ENCODE results near the gene TPCN2.

The TPCN2 gene

DNA sequence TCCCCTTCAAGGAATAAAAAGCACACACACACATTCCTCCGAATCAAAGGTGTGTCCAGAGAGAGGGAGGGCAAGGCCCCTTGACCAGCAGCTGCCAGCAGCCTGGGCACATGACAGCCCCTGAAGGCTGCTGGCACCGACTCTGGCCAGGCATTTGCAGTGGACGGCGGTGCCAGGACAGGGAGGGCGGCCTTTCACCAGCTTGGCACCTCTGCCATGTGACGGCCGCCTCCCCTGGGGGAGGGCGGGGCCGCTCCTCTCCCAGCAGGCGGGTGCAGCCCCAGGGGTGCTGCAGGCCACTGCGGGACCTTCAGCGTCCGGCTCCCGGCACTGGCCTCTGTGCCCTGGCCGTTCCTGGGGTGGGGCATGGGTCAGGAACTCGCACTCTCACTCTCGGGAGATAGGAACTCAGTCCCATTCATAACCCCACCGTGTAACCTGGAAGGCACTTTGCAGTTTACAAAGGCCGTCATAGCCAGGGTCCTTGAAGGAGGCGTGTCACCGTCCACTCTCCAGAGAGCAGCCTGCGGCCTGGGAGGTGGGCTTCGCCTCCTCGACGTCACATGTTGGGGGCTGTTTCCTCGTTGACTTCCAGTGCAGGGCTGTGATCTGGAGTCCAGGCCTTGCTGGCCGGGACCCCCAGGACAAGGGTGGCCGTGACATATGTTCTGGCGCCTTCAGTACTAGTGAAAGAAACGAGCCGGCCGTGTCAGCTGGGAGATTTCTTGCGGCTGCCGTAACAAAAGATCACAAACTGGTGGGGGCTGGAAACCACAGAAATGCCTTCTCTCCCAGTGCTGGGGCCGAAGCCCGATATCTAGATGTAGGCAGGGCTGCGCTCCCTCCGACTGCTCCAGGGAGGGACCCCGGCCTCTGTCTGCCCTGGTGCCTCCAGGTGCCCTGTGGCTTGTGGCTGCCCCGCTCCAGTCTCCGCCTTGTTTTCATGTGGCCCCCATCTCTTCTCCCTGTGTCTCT, 67.1 kb downstream of the TPCN2 start:
- H4K20me1 ChIP-seq (ENCODE audit: low read depth, low read length): no peaks in the 10 kb centered on the region
- H3K27me3 ChIP-seq (ENCODE audit: low read length): no peaks in the 10 kb centered on the region
- H3K79me2 ChIP-seq (ENCODE audit: insufficient read depth, low read length): no peaks in the 10 kb centered on the region
- no peaks in the 10 kb centered on the region for H3F3A ChIP-seq (ENCODE audit: insufficient read depth)
- H3K4me2 ChIP-seq (ENCODE audit: low read depth, low read length, poor library complexity, severe bottlenecking): no peak overlapping the region
- no peak overlapping the region for H3K4me3 ChIP-seq (ENCODE audit: insufficient read depth, low read length, poor library complexity, severe bottlenecking)
- no peak overlapping the region for H3K27ac ChIP-seq (ENCODE audit: low read depth, low read length)
- H3K9me2 ChIP-seq (replicated peaks; ENCODE audit: insufficient read depth, low read length): no peaks in the 10 kb centered on the region
- no peak overlapping the region for H2AFZ ChIP-seq (ENCODE audit: low read depth, low read length, severe bottlenecking)
- no peaks in the 10 kb centered on the region for H3K9me3 ChIP-seq (ENCODE audit: insufficient read depth, low read length)
- TF ChIP-seq EZH2phosphoT487 (conservative IDR thresholded peaks at IDR 0.05; ENCODE audit: low read length): no peak
- TF ChIP-seq, protein P1, sequence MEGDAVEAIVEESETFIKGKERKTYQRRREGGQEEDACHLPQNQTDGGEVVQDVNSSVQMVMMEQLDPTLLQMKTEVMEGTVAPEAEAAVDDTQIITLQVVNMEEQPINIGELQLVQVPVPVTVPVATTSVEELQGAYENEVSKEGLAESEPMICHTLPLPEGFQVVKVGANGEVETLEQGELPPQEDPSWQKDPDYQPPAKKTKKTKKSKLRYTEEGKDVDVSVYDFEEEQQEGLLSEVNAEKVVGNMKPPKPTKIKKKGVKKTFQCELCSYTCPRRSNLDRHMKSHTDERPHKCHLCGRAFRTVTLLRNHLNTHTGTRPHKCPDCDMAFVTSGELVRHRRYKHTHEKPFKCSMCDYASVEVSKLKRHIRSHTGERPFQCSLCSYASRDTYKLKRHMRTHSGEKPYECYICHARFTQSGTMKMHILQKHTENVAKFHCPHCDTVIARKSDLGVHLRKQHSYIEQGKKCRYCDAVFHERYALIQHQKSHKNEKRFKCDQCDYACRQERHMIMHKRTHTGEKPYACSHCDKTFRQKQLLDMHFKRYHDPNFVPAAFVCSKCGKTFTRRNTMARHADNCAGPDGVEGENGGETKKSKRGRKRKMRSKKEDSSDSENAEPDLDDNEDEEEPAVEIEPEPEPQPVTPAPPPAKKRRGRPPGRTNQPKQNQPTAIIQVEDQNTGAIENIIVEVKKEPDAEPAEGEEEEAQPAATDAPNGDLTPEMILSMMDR (IDR thresholded peaks at IDR 0.05; ENCODE audit: insufficient read depth, low read length, poor library complexity, severe bottlenecking): no peak
- no peak overlapping the region for H3K9ac ChIP-seq (ENCODE audit: low read length)
- no peaks in the 10 kb centered on the region for H3K36me3 ChIP-seq (ENCODE audit: low read length)

DNA sequence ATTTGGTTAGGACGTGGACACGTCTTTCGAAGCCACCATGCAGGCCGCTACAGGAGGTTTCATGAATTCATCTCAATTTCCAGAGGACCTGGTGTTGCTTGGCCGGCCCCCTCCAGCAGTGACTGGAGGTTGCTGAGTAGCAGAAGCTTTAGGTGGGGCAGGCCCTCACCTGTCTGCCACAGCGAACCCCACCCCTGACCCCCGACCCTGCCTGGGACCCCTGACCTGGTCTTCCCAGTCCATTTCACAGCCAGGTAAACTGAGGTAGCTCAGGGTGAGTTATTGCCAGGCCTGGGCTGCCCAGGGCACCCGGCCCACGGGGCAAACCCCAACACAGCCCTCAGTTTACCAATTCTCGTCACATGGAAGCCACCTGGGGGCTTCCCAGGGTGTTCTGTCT, 67.9 kb downstream of the TPCN2 start:
- no peak overlapping the region for H2AFZ ChIP-seq (ENCODE audit: low read depth, low read length, severe bottlenecking)
- H3K9me2 ChIP-seq (replicated peaks; ENCODE audit: insufficient read depth, low read length): no peaks in the 10 kb centered on the region
- no peak overlapping the region for H3K27ac ChIP-seq (ENCODE audit: low read depth, low read length)
- TF ChIP-seq EZH2phosphoT487 (conservative IDR thresholded peaks at IDR 0.05; ENCODE audit: low read length): no peak
- TF ChIP-seq, protein P1 (IDR thresholded peaks at IDR 0.05; ENCODE audit: insufficient read depth, low read length, poor library complexity, severe bottlenecking): no peak
- H3K4me2 ChIP-seq (ENCODE audit: low read depth, low read length, poor library complexity, severe bottlenecking): no peak overlapping the region
- no peaks in the 10 kb centered on the region for H3K79me2 ChIP-seq (ENCODE audit: insufficient read depth, low read length)
- H3F3A ChIP-seq (ENCODE audit: insufficient read depth): no peaks in the 10 kb centered on the region
- H3K27me3 ChIP-seq (ENCODE audit: low read length): no peaks in the 10 kb centered on the region
- no peak overlapping the region for H3K9ac ChIP-seq (ENCODE audit: low read length)
- no peak overlapping the region for H3K4me3 ChIP-seq (ENCODE audit: insufficient read depth, low read length, poor library complexity, severe bottlenecking)
- H3K36me3 ChIP-seq (ENCODE audit: low read length): no peaks in the 10 kb centered on the region
- H4K20me1 ChIP-seq (ENCODE audit: low read depth, low read length): no peaks in the 10 kb centered on the region
- H3K9me3 ChIP-seq (ENCODE audit: insufficient read depth, low read length): no peaks in the 10 kb centered on the region

DNA sequence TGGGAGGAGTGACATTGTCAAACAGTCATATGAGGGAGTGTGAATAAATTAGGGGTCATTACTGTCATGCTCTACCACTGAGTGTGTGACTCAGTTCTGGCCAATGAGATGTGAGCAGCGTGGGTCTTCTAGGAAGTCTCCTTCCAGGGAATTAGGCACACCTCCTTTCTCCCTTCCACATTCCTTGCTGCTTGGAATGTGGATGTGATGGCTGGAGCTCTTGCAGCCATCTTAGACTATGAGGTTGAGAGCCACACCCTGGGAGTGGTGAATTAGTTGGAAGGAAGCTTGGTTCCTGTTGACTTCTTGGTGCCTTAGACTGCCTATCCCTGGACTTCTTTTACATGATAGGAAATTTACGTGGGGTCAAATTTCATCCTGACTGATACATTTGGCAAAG, 70.5 kb downstream of the TPCN2 start:
- no peaks in the 10 kb centered on the region for H3K9me2 ChIP-seq (replicated peaks; ENCODE audit: insufficient read depth, low read length)
- no peak overlapping the region for H3K27ac ChIP-seq (ENCODE audit: low read depth, low read length)
- H3K36me3 ChIP-seq (ENCODE audit: low read length): no peaks in the 10 kb centered on the region
- no peak overlapping the region for H3K4me2 ChIP-seq (ENCODE audit: low read depth, low read length, poor library complexity, severe bottlenecking)
- no peaks in the 10 kb centered on the region for H4K20me1 ChIP-seq (ENCODE audit: low read depth, low read length)
- H3F3A ChIP-seq (ENCODE audit: insufficient read depth): no peaks in the 10 kb centered on the region
- H3K79me2 ChIP-seq (ENCODE audit: insufficient read depth, low read length): no peaks in the 10 kb centered on the region
- no peaks in the 10 kb centered on the region for H3K9me3 ChIP-seq (ENCODE audit: insufficient read depth, low read length)
- H3K4me3 ChIP-seq (ENCODE audit: insufficient read depth, low read length, poor library complexity, severe bottlenecking): no peak overlapping the region
- H2AFZ ChIP-seq (ENCODE audit: low read depth, low read length, severe bottlenecking): no peak overlapping the region
- no peak overlapping the region for H3K9ac ChIP-seq (ENCODE audit: low read length)
- H3K27me3 ChIP-seq (ENCODE audit: low read length): no peaks in the 10 kb centered on the region
- TF ChIP-seq, protein P1 (IDR thresholded peaks at IDR 0.05; ENCODE audit: insufficient read depth, low read length, poor library complexity, severe bottlenecking): no peak
- no peak for TF ChIP-seq EZH2phosphoT487 (conservative IDR thresholded peaks at IDR 0.05; ENCODE audit: low read length)

All from SU-DHL-6 (cell line).